HepG2 (cell line): ENCODE results near the gene TRIM3. TPM values are rescaled to one million over a fixed set of nuclear protein-coding genes. Genes with fewer than 3 reads are reported as not detected.

ENCODE experiments used
- AHR ChIP-seq: IDR thresholded peaks from 2 replicates; pipeline ENCODE4 v1.6.1; 2018; ENCODE audit warnings: missing genetic modification reagents, missing compliant biosample characterization
- CAMTA2 ChIP-seq: sonication (generic); formaldehyde crosslinking; IDR thresholded peaks from 2 replicates; pipeline ENCODE4 v1.4.0; 2020; ENCODE audit warnings: mild to moderate bottlenecking, missing genetic modification reagents, borderline replicate concordance
- IKZF4 ChIP-seq: sonication (generic); formaldehyde crosslinking; IDR thresholded peaks from 2 replicates; pipeline ENCODE4 v1.5.1; 2020; ENCODE audit warnings: borderline replicate concordance, mild to moderate bottlenecking, low read depth, missing genetic modification reagents; ENCODE audit errors: not compliant biosample characterization
- IKZF5 ChIP-seq: IDR thresholded peaks from 2 replicates; pipeline ENCODE4 v1.6.1; 2018; ENCODE audit warnings: missing genetic modification reagents, mild to moderate bottlenecking, missing compliant biosample characterization
- RERE ChIP-seq: IDR thresholded peaks from 2 replicates; pipeline ENCODE4 v1.6.1; 2016; ENCODE audit warnings: low read depth, missing genetic modification reagents, missing compliant biosample characterization
- SMAD9 ChIP-seq: sonication (generic); formaldehyde crosslinking; IDR thresholded peaks from 2 replicates; pipeline ENCODE4 v1.5.1; 2020; ENCODE audit warnings: mild to moderate bottlenecking, missing genetic modification reagents
- ZFP36 ChIP-seq: fragments of 150-350 bp; IDR thresholded peaks from 2 replicates; pipeline ENCODE4 v1.6.1; 2018; ENCODE audit warnings: borderline replicate concordance, low read length, low read depth; ENCODE audit not compliant: partially characterized antibody
- ZNF564 ChIP-seq: sonication (generic); formaldehyde crosslinking; IDR thresholded peaks from 2 replicates; pipeline ENCODE4 v1.8.1; 2023; ENCODE audit warnings: mild to moderate bottlenecking, missing genetic modification reagents
- polyA plus RNA-seq, 8 experiments: library from polyadenylated mRNA; depleted of rRNA in 3 of 8; stranded (reverse) in 7 of 8; unstranded in 1 of 8; fragments of >200 nt; fragmentation: Illumina TruSeq in 4 of 8; extraction: Trizol in 4 of 8; gene quantifications; 2 replicates each; pipeline versions ENCODE4 v1.2.1 to v1.2.3, GENCODE V29; 2011 to 2016; ENCODE audit warnings: low read depth in 4 of 8, missing spikeins in 1 of 8, mixed read lengths in 1 of 8; ENCODE audit not compliant: insufficient read depth in 1 of 8
- total RNA-seq, 5 experiments: library from RNA; depleted of rRNA; stranded (reverse); fragments of >200 nt; fragmentation: Illumina TruSeq; extraction: Trizol; gene quantifications; 2 replicates each; pipeline ENCODE4 v1.2.3, GENCODE V29; 2016; ENCODE audit warnings: low read depth in 1 of 5

The TRIM3 gene
- total and polyA plus RNA-seq, 2 of the 13 experiments (the other 11 are each of a cell fraction or from before 2014, with no cell fraction given): 3.6 to 6.3 TPM

- TF ChIP-seq RERE (CRISPR knock-in tag) (no peak), ZNF564 (CRISPR knock-in tag) (no peak), AHR (CRISPR knock-in tag) (no peak), IKZF4 (CRISPR knock-in tag) (no peak), SMAD9 (no peak), CAMTA2 (CRISPR knock-in tag) (no peak), ZFP36 (no peak), IKZF5 (CRISPR knock-in tag) (no peak)
Measured at GRCh38 chr11:6406370-6406769, 67.4 kb downstream of the TRIM3 start (continued).
